ENCODE measurements around the gene CPLX3. TPM values are rescaled to one million over a fixed set of nuclear protein-coding genes. Genes with fewer than 3 reads are reported as not detected.

The CPLX3 gene
- total and polyA plus RNA-seq, 2 donors (not counting 3 experiments of a cell fraction or from before 2014, with no cell fraction given): not detected

DNA sequence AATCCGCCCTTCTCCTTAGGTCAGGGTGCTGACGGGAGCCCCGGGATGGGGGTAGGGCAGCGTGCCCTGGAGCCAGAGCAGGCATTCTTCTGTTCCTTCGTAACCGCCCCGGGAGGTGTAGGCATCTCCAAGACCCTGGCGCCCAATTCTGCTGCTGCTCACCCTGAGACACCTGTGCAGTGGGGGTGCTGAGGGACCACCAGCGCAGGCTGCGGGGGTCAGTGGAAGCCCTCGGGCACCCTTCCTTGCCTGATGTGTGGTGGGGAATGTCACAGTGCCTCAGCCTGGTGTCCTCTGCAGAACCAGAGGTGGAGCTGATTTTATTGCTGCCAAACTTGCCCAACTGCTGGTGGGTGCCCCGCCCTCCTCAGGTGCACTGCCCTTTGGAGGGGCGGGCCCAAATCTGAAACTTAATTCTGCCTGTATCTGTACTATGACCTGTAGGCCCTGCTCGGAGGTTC is 37.2 kb upstream of the CPLX3 start:
- Histone ChIP-seq H4K20me1 (replicated peaks; ENCODE audit: control insufficient read depth, extremely low read depth, insufficient read depth, low read length) (peaks cover 2% of the 10 kb centered on the region), H3K9me3 (replicated peaks; ENCODE audit: control insufficient read depth, insufficient read depth, low read length) (no peaks in the 10 kb centered on the region), H3K4me2 (ENCODE audit: insufficient read depth, low read length) (no peak overlapping the region), H3K79me2 (ENCODE audit: control insufficient read depth, insufficient read depth, low read length) (peaks cover 96% of the 10 kb centered on the region), H3K27me3 (ENCODE audit: control insufficient read depth in 2 of 2, insufficient read depth in 2 of 2, low read length in 2 of 2) (no peaks in the 10 kb centered on the region), H3K9ac (replicated peaks; ENCODE audit: extremely low read depth, insufficient read depth, low read length) (no peak overlapping the region), H3K4me1 (ENCODE audit: control insufficient read depth, extremely low read depth, insufficient read depth, low read length) (peaks cover 6% of the 10 kb centered on the region), H3K36me3 (ENCODE audit: control insufficient read depth in 2 of 2, extremely low read depth in 1 of 2, insufficient read depth in 2 of 2, low read length in 2 of 2) (peaks cover 0 to 7% of the 10 kb centered on the region in 2 experiments), H2AFZ (ENCODE audit: low read depth, low read length) (no peak overlapping the region), H3K27ac (ENCODE audit: insufficient read depth, low read depth, low read length) (no peak overlapping the region), H3K9me1 (replicated peaks; ENCODE audit: control insufficient read depth, extremely low read depth, insufficient read depth, low read length) (no peaks in the 10 kb centered on the region), H3K4me3 (replicated peaks in 1 of 3; ENCODE audit: insufficient read depth in 1 of 3, low read depth in 1 of 3, low read length in 3 of 3) (no peak overlapping the region)
- no peak for DNase-seq (ENCODE audit: low read depth, low spot score)
- no TSS peak for BruUV-seq (replicated peaks)
- ChIA-PET POLR2A (no interaction called here), CTCF (interaction anchor here (3.6 kb wide), 1 partner anchor 10 kb away, joined by 22 read pairs; no protein-coding TSS in a partner anchor)
- no peak for TF ChIP-seq GATA2 (IDR thresholded peaks at IDR 0.05; ENCODE audit: insufficient read depth, insufficient read length, low read depth, low read length)
- no peak for TF ChIP-seq JUN (IDR thresholded peaks at IDR 0.05; ENCODE audit: borderline replicate concordance, insufficient read depth, insufficient read length, low read depth)
- TF ChIP-seq, protein P1, sequence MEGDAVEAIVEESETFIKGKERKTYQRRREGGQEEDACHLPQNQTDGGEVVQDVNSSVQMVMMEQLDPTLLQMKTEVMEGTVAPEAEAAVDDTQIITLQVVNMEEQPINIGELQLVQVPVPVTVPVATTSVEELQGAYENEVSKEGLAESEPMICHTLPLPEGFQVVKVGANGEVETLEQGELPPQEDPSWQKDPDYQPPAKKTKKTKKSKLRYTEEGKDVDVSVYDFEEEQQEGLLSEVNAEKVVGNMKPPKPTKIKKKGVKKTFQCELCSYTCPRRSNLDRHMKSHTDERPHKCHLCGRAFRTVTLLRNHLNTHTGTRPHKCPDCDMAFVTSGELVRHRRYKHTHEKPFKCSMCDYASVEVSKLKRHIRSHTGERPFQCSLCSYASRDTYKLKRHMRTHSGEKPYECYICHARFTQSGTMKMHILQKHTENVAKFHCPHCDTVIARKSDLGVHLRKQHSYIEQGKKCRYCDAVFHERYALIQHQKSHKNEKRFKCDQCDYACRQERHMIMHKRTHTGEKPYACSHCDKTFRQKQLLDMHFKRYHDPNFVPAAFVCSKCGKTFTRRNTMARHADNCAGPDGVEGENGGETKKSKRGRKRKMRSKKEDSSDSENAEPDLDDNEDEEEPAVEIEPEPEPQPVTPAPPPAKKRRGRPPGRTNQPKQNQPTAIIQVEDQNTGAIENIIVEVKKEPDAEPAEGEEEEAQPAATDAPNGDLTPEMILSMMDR (IDR thresholded peaks at IDR 0.05; ENCODE audit: extremely low read depth in 1 of 2, insufficient read depth in 1 of 2, low read depth in 1 of 2, low read length in 2 of 2): no peak
- dilution Hi-C loops (cut with MboI; ENCODE audit: extremely low pct_ligation_motif_present, low sequenced_read_pairs): no loop called here
- no peak for FAIRE-seq
- intact Hi-C loops (cut with micrococcal nuclease): no loop called here

DNA sequence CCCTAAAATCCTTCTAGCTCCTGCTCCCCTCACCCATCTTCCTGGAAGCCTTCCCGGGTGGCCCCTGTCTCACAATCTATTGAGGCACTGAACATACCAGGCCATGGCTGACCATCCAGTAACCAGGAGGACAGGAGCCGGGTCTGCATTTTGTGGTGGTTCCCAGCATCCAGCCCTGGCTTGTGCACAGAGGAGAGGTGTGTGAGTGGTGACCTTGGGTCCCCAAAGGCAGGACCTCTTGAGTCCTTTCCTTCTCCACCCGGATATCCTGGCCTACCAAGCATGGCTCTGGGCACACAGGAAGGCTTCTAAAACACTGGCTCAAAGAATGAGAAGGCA is 36.7 kb upstream of the CPLX3 start:
- no peak overlapping the region for H3K27ac ChIP-seq (ENCODE audit: insufficient read depth, low read depth, low read length)
- H3K4me1 ChIP-seq (ENCODE audit: control insufficient read depth, extremely low read depth, insufficient read depth, low read length): peaks cover 6% of the 10 kb centered on the region
- no TSS peak for BruUV-seq (replicated peaks)
- H3K36me3 ChIP-seq (ENCODE audit: control insufficient read depth in 2 of 2, extremely low read depth in 1 of 2, insufficient read depth in 2 of 2, low read length in 2 of 2): peaks cover 0 to 7% of the 10 kb centered on the region in 2 experiments
- POLR2A ChIA-PET: no interaction called here
- no peak overlapping the region for H3K4me2 ChIP-seq (ENCODE audit: insufficient read depth, low read length)
- DNase-seq (ENCODE audit: low read depth, low spot score) (no peak), FAIRE-seq (no peak)
- dilution Hi-C loops (cut with MboI; ENCODE audit: extremely low pct_ligation_motif_present, low sequenced_read_pairs) (no loop called here), intact Hi-C loops (cut with micrococcal nuclease) (no loop called here)
- CTCF ChIA-PET: interaction anchor here (1.5 kb wide), 1 partner anchor 19 kb away, joined by 4 read pairs; no protein-coding TSS in a partner anchor
- H3K9ac ChIP-seq (replicated peaks; ENCODE audit: extremely low read depth, insufficient read depth, low read length): no peak overlapping the region
- no peak overlapping the region for H3K4me3 ChIP-seq (replicated peaks in 1 of 3; ENCODE audit: insufficient read depth in 1 of 3, low read depth in 1 of 3, low read length in 3 of 3)
- H4K20me1 ChIP-seq (replicated peaks; ENCODE audit: control insufficient read depth, extremely low read depth, insufficient read depth, low read length): no peaks in the 10 kb centered on the region
- H2AFZ ChIP-seq (ENCODE audit: low read depth, low read length): no peak overlapping the region
- H3K27me3 ChIP-seq (ENCODE audit: control insufficient read depth in 2 of 2, insufficient read depth in 2 of 2, low read length in 2 of 2): no peaks in the 10 kb centered on the region
- TF ChIP-seq FOS (IDR thresholded peaks at IDR 0.05; ENCODE audit: borderline replicate concordance, insufficient read depth, low read length) (no peak), JUN (IDR thresholded peaks at IDR 0.05; ENCODE audit: borderline replicate concordance, insufficient read depth, insufficient read length, low read depth) (no peak), GATA2 (IDR thresholded peaks at IDR 0.05; ENCODE audit: insufficient read depth, insufficient read length, low read depth, low read length) (no peak), EZH2 (IDR thresholded peaks at IDR 0.05; ENCODE audit: borderline replicate concordance, low read depth, low read length, severe bottlenecking) (no peak), POLR2A (IDR thresholded peaks at IDR 0.05; ENCODE audit: low read depth, low read length) (no peak), MYC (IDR thresholded peaks at IDR 0.05; ENCODE audit: low read depth, low read length) (no peak), POLR2AphosphoS5 (IDR thresholded peaks at IDR 0.05; ENCODE audit: insufficient read depth, low read depth, low read length) (no peak)
- TF ChIP-seq, protein P2, sequence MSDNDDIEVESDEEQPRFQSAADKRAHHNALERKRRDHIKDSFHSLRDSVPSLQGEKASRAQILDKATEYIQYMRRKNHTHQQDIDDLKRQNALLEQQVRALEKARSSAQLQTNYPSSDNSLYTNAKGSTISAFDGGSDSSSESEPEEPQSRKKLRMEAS (IDR thresholded peaks at IDR 0.05; ENCODE audit: insufficient read depth, insufficient read length): no peak
- TF ChIP-seq, protein P1 (IDR thresholded peaks at IDR 0.05; ENCODE audit: extremely low read depth in 1 of 2, insufficient read depth in 1 of 2, low read depth in 1 of 2, low read length in 2 of 2): no peak
- peaks cover 96% of the 10 kb centered on the region for H3K79me2 ChIP-seq (ENCODE audit: control insufficient read depth, insufficient read depth, low read length)
- no peaks in the 10 kb centered on the region for H3K9me1 ChIP-seq (replicated peaks; ENCODE audit: control insufficient read depth, extremely low read depth, insufficient read depth, low read length)
- H3K9me3 ChIP-seq (replicated peaks; ENCODE audit: control insufficient read depth, insufficient read depth, low read length): no peaks in the 10 kb centered on the region

Data from endothelial cell of umbilical vein (primary cell).